GM18520 (cell line): ENCODE data around the gene PDCD7.
A peak's percentile ranks its signal among the peaks of the same experiment; 100 is the strongest.
"Not testable (repeated sequence)": the region's sequence is repeated elsewhere in the genome, so short reads cannot be mapped to it uniquely, and the experiment has no call there.

Experiments used
- ATAC-seq: cut with Tn5 transposase; IDR thresholded peaks from one replicate; pipeline ENCODE4 v1.9.1; 2021; ENCODE audit not compliant: unreplicated experiment

Gene PDCD7

DNA sequence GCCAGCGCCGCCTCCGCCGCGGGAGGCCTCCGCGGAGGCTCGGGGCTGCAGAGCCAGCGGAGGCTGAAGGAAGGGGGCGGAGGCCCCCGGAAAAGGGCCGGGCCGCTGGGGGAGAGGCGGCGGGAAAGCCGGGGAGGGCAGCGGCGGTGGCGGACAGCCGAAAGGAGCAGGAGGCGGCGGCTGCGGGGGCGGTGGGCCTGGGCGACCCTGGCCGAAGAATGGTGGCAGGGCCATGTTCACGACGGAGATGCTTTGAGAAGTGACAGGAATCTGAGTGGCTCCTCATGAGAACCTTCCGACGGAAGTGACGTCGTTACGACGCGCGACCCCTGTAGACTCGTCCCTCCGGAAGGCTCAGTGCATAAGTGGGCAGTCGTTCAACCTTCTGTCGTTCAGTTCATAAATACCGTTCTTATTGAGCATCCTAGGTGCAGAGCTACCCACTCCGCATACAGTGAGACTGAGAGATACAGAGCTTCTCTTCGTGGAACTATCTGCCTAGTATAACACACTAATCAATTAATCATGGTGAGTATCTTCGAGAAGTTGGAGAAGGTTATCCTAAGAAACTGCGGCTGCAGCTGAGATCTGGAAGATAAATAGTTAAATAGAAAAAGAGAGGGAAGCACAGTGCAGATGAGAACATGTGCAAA lies at the start of gene PDCD7:
Gene PDCD7 (minus strand): TSS at position 261 of the 653 bp plus-strand sequence. CDS start 27 bp downstream, at position 234.
- ATAC-seq: peak; percentile 72

- ATAC-seq: no peak
These were observed 48.9 kb upstream of the PDCD7 start for GRCh38 chr15:65182538-65182937.

GRCh38 chr15:65181582-65182353 lies 48.2 kb upstream of the PDCD7 start:
- not testable (repeated sequence) for ATAC-seq

DNA sequence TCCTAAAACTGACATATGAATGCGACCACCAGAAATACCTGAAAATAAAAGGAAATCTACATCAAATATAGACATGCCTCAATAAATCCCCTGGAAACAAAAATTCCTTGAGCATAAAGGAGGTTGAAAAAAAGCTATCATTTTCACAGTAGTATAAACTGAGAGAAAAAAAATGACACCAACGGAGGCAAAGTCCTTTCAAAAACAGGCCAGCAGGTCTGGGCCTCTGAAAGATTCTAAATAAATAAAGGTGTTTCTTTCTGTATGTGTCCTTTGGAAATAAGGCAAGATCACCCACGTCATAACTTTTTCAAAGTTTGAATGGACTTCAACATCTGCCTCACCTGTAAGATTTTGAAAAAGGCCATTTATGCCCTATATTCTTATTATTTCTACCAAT lies 46.6 kb upstream of the PDCD7 start:
- no peak for ATAC-seq

- no peak for ATAC-seq
These were observed 44.3 kb upstream of the PDCD7 start for GRCh38 chr15:65177901-65178300.

GRCh38 chr15:65176056-65176455 lies 42.4 kb upstream of the PDCD7 start:
- no peak for ATAC-seq

DNA sequence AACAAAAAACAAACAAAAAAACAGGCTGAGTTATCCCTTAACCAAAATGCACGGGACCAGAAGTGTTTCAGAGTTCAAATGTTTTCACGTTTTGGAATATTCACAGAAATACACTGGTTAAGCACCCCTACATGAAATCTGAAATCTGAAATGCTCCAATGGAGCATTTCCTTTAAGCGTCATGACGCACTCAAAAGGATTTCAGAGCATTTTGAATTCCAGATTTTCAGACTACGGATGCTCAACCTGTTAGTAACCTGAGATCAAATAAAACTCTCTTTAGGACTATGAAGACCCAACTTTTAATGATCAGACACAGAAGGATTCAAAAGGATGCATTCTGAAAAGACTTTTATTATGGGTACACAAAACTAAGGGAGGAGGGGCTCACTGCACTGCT lies 41.9 kb upstream of the PDCD7 start:
- ATAC-seq: no peak

DNA sequence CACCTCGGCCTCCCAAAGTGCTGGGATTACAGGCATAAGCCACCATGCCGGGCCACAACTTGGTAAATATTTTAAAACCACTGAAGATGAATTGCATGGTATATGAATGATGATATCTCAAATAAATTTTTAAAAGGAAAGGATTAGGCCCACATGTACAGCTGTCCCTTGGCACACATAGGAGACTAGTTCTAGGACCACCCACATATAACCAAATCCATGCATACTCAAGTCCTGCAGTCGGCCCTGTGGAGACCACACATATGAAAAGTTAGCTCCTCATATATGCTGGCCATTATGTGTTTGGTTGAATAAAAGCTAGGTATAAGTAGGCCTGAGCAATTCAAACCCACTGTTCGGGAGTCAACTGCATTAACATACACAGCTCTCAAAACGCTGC lies 40.9 kb upstream of the PDCD7 start:
- no peak for ATAC-seq

DNA sequence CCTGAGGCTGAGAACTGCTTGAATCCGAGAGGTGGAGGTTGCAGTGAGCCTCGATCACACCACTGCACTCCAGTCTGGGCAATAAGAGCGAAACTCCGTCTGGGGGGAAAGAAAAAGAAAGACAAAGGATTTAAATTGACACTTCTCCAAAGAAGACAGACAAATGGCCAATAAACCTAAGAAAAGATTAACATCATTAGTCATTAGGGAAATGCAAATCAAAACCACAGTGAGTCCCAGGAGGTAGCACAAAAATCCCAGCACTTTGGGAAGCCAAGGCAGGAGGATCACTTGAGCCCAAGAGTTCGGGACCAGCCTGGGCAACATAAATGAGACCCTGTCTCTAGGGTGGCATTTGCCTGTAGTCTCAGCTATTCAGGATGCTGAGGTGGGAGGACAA lies 38.9 kb upstream of the PDCD7 start:
- no peak for ATAC-seq

DNA sequence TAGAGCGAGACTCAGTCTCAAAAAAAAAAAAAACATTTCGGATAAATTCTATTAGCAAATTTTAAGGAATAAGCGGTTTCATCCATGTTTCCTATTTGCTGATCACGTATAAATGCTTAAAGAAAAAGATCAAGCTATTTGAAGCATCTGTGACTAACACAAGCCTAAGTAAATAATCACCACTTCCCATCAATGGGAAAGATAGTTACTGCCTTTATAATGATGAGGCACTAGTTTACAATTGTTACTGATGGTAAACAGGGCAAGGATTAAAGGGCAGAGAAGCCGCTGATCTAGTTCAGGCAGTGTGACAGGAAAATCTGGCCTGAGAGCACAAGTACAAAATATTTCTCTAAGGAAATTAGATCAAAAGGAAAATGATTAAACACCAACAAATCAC lies 37.8 kb upstream of the PDCD7 start:
- ATAC-seq: no peak

DNA sequence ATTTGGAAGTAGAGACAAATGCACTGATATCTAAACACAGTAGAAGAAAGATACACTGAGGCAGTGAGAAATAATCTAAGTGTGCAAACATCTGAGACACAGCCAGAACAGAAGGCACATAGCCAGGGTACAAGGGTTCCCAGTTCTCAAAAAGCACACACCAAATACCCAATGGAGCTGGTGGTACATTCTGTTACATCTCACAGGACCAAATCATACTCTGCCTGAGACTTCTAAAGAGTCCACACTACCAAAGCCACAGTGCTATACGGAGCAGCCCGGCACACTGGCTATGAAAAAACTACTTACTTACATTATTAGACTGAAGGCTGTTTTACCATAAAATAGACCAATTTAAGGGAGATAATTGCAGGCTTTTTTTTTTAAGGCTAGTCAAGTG lies 32.3 kb upstream of the PDCD7 start:
- ATAC-seq: no peak

DNA sequence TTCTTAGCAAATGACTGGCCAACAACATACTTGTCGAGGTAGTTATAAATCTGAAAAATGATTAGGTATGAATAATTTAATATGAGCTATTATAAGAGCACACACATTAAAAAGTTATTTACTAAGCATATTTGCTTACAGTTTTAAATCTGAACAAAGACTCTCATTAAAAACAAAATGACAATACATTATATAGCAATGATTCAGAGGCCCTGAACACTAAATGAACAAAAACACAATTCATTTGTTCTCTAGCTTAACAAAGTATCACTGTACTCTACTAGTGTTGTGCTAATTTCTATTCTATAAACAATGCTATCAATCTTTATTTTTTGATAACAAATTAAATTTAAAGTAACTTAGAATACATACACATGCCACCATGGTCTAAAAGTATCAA lies 30.5 kb upstream of the PDCD7 start:
- ATAC-seq: no peak

- no peak for ATAC-seq
These were observed 29.4 kb upstream of the PDCD7 start for GRCh38 chr15:65163041-65163440.

DNA sequence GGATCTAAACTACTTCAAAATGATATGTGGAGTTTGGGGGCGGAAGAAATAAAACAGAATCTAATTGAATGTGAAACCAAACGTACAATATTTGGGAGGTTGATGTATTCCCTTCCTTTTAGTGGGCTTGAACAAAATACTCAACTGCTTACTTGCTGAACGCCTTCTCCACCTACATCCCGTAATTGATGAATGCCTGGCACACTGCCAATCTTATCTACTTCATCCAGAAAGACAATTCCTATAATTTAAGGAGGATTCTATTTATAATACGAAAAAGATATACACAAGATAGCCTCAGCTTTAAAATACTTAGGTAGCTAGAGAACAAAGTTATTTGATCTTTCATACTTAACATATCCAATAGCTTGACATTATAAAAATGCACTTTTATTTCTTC lies 23.1 kb upstream of the PDCD7 start:
- no peak for ATAC-seq

DNA sequence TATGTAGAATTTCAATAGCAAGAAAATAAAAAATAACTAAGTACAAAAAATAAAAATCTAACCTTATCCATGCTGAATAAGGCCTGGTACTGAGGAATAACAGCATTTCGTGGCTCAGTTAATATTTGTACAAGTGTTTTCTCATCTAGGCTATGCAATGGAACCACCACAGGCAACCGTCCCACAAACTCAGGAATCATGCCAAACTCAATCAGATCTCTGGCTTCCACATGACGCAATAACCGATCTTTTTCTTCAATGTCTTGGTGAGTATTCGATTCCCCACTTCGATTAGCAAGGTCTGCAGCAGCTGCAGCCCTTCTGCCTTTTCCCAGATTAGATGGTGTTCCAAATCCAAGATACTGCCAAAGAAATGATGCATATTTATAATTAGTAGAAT lies 21.1 kb upstream of the PDCD7 start:
- no peak for ATAC-seq

GRCh38 chr15:65147902-65148301 lies 14.3 kb upstream of the PDCD7 start:
- ATAC-seq: no peak

DNA sequence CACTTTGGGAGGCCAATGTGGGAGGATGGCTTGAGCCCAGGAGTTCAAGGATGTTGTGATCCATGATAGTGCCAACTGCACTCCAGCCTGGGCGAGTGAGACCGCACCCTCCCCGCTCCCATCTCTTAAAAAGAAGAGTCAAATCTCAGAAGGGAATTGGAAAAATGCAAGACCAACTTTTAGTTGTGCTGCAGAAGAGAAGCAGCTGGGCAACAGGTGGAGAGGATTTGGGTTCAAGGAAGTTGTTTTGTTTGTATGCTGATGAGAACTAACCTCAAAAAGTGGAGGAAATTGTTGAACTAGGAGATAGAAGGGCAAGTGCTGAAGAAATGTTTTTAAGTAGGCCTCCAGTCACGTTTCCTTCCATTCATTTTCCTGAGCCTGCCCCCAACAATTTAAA lies 12.8 kb upstream of the PDCD7 start:
- no peak for ATAC-seq

- ATAC-seq: not testable (repeated sequence)
These were observed 5.0 kb upstream of the PDCD7 start for GRCh38 chr15:65138631-65139030.

DNA sequence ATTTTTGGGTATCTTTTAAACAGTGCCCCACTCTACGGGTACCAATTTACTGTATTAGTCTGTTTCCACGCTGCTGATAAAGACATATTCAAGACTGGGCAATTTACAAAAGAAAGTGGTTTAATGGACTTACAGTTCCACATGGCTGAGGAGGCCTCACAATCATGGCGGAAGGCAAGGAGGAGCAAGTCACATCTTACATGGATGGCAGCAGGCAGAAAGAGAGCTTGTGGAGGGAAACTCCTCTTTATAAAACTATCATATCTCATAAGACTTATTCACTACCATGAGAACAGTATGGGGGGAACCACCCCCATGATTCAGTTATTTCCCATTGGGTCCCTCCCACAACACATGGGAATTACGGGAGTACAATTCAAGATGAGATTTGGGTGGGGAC lies 4.3 kb upstream of the PDCD7 start:
- not testable (repeated sequence) for ATAC-seq

DNA sequence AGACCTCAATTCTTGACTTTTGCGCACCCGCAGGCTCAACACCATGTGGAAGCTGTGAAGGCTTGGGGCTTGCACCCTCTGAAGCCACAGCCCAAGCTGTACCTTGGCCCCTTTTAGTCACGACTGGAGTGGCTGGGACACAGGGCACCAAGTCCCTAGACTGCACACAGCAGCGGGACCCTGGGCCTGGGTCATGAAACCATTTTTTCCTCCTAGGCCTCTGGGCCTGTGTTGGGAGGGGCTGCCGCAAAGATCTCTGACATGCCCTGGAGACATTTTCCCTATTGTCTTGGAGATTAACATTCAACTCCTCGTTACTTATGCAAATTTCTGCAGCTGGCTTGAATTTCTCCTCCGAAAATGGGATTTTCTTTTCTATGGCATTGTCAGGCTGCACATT lies 3.5 kb upstream of the PDCD7 start:
- not testable (repeated sequence) for ATAC-seq

GRCh38 chr15:65134538-65134937 lies 930 bp upstream of the PDCD7 start:
- no peak for ATAC-seq

- ATAC-seq: peak; percentile 32
These were observed 595 bp downstream of the PDCD7 start for GRCh38 chr15:65132878-65133547.
